ENCODE data around the gene STIM1. TPM values are rescaled to one million over a fixed set of nuclear protein-coding genes. Genes with fewer than 3 reads are reported as not detected.

Gene STIM1
- total RNA-seq, 1 donor from 2014 or later: 16.3 TPM

DNA sequence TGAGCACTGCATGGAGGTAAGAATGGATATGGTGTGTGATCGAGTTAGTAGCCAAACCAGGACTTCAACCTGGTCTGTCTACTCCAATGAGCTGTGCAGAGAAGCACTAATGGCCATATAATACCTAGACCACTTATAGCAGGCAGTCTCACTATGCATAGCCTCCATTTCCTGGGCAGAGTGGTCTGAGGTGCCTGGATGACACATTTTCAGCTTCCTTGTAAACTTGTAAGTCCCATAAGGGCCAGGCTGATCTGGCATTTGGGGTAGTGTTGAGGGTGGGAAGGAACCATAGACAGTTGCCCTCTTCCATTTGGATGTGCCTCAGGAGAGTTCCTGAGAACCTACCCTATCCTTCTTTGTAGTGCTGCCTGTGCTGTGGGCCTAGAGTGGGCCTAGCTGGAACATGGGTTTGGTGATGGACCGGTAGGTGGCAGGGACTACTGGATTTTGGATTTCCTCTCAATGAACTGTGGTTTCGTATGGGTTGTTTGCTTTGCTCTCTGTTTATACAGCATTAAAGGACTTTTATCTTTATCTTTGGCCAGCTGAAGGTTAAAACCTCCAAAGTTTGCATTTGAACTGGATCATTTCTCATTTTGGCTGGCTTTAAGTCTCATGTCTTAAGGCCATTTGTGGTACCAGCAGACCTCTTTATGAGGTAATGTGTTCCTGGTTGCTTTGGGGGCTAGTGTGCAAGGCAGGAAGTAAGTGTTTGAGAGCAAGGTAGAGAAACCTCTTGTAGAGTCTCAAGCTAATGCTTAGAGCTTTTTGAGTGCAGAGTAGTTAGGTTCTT lies 86.9 kb downstream of the STIM1 start:
- DNase-seq (ENCODE audit: low spot score in 2 of 2): no peak
- no peak for FAIRE-seq

DNA sequence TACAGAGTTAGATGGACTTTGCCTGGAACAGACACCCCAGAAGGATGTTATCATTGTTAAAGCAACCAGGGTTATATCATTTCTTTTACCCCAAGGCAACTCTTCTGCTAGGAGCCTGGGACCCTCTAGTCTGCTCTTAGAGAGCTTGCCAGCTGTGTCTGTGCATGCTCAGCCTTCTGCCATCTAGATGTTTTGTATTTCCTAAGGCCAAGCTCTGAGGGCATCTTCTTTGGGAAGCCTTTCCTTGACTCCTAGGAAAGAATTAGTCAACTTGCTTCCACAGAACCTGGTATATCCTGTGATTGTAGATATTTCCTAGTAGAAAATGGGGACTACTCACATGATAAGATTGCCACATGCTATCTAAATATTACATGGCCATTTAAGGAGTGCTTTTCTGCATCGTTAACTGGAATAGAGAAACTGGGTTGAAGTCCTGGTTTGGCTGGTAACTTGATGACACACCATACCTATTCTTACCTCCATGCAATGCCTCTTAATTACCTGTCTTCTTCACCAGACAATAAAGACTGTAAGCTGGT lies 87.6 kb downstream of the STIM1 start:
- DNase-seq (ENCODE audit: low spot score in 2 of 2) (no peak), FAIRE-seq (no peak)

DNA sequence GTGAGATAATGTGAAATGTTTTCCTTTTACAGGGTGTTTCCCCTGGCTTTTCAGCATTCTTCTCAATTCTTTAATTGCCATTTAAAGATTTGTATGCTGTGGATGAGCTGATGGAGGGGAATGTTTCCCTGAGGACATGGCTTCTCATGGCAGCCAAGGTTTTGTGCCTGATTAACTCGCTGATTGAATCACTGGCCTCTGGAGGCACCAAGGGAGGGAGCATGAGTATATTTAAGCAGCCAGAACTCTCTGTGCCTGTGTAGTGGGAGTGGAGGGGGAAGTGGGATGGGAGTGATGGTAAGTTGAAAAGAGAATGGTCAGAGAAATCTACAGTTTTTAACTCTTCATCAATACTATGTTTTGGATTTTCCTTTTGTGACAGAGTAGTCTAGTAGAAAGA lies 88.7 kb downstream of the STIM1 start:
- FAIRE-seq: no peak
- no peak for DNase-seq (ENCODE audit: low spot score in 2 of 2)

- DNase-seq (ENCODE audit: low spot score in 2 of 2) (no peak), FAIRE-seq (no peak)
These were observed 91.1 kb downstream of the STIM1 start for GRCh38 chr11:3946455-3947017.

DNA sequence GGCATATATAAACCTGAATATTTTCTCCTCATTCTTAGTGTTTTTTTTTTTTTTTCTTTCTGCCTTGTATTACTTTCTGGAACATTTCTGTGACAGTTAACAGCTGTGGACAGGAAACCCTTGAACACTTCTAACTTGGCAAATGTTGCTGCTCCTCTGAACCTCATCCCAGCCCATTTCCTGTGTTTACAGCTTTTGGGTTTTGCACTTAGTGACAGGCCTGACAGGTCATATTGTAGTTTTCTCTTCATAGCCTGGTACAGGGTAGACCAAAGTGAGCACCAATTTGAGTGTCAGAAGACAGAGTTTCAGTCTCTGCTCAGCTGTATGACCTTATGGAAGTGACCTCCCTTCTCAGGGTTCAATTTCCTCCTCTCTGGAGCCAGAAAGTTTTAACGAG lies 91.6 kb downstream of the STIM1 start:
- DNase-seq (ENCODE audit: low spot score in 2 of 2): no peak
- no peak for FAIRE-seq

DNA sequence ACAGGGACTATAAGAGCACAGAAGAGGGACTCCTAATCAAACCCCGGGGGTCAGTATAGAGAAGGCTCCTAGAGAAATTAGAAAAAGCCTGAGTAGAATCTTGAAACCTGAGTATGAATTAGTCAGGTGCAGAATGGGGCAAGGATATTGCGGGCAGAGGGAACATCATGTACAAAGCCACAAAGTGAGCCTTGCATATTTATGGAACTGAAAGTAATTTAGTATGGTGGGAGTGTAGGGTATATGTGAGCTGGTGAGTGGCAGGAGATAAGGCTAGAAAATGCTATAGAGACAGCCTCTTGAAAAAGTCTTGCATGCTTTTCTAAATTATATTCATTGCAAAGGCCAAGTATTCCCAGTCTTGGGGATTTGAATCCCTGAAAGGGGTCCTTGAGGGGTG lies 93.7 kb downstream of the STIM1 start:
- FAIRE-seq (no peak), DNase-seq (ENCODE audit: low spot score in 2 of 2) (no peak)

- DNase-seq (ENCODE audit: low spot score in 2 of 2): no peak
- no peak for FAIRE-seq
These were observed 95.7 kb downstream of the STIM1 start for GRCh38 chr11:3950996-3951660.

DNA sequence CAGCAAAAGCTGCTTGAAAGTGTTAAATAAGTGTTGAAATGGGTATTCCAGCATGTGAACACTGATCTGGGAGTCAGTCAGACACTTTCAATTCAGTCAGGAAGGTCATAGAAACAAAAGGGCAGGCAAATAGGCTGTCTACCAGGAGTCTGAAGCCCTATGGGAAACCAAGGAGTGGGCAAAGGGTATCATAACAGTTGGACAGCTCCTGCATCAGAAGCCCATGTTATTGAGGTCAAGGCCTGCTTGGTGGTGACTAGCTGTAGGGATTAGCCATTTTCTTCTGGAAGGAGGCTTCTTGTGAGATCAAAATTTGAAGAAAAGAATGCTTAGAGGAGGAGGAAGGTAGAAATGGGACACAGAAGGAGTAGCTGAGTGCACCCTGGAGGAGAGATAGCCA lies 97.3 kb downstream of the STIM1 start:
- no peak for FAIRE-seq

GRCh38 chr11:3953327-3953726 lies 97.9 kb downstream of the STIM1 start:
- FAIRE-seq (no peak), DNase-seq (ENCODE audit: low spot score in 2 of 2) (no peak)

More for the DNA sequence above, 97.3 kb downstream of the STIM1 start:
- no peak for DNase-seq (ENCODE audit: low spot score in 2 of 2)

DNA sequence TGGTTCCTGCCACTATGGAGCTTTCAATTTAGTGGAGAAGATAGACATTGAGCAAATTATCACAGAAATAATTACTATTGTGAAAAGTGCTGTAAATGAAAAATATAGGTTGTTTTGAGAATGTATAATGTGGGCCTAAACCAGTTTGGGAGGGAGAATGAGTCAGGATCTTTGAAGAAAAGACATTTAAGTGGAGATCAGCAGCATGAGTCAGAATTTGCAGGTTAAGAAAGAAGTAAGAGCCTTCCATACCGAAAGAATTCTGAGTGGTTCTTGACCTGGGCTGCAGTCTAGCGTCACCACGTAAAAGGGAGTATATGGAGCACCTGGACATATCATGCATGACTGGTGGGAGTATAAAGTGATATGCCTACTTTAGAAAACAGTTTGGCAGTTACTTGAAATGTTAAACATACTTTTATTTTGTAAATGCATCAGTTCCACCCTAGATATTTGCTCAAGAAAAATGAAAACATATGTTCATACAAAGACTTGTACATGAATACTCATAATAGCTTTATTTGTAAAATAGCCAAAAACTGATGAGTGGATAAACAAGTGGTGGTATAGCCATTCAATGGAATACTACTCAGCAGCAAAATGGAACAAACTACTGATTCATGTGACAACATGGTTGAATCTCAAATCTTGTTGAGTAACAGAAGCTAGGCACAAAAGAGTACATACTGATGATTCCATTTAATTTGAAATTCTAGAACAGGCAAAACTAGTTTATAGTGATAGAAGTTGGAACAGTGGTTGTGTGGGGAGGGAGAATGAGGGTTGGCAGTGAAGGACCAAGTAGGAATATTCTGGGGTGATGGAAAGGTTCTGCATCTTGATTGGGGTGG lies 99.2 kb downstream of the STIM1 start:
- DNase-seq (ENCODE audit: low spot score in 2 of 2): no peak
- FAIRE-seq: no peak

DNA sequence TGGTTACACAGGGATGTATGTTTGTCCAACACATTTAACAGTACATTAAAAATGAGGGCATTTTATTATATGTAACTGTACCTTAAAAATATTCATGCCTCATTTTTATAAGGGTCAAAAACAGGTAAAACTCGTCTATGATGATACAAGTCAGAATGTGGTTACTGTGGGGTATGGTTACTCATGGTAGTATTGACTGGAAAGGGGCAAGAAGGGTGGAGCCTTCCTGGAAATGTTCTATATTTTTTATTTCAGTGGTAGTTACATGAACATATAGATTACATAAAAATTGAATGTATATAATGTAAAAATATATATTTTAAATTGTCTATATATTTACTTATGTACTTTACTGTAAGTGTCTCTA lies 99.8 kb downstream of the STIM1 start:
- DNase-seq (ENCODE audit: low spot score in 2 of 2) (no peak), FAIRE-seq (no peak)

GRCh38 chr11:3956038-3956437 lies 100.6 kb downstream of the STIM1 start:
- DNase-seq (ENCODE audit: low spot score in 2 of 2) (no peak), FAIRE-seq (no peak)

GRCh38 chr11:3956748-3957147 lies 101.3 kb downstream of the STIM1 start:
- DNase-seq (ENCODE audit: low spot score in 2 of 2): no peak
- no peak for FAIRE-seq

GRCh38 chr11:3957437-3957836 lies 102.0 kb downstream of the STIM1 start:
- no peak for FAIRE-seq

GRCh38 chr11:3958281-3958680 lies 102.8 kb downstream of the STIM1 start:
- DNase-seq (ENCODE audit: low spot score in 2 of 2) (no peak), FAIRE-seq (no peak)

More at GRCh38 chr11:3957437-3957836, 102.0 kb downstream of the STIM1 start:
- no peak for DNase-seq (ENCODE audit: low spot score in 2 of 2)

DNA sequence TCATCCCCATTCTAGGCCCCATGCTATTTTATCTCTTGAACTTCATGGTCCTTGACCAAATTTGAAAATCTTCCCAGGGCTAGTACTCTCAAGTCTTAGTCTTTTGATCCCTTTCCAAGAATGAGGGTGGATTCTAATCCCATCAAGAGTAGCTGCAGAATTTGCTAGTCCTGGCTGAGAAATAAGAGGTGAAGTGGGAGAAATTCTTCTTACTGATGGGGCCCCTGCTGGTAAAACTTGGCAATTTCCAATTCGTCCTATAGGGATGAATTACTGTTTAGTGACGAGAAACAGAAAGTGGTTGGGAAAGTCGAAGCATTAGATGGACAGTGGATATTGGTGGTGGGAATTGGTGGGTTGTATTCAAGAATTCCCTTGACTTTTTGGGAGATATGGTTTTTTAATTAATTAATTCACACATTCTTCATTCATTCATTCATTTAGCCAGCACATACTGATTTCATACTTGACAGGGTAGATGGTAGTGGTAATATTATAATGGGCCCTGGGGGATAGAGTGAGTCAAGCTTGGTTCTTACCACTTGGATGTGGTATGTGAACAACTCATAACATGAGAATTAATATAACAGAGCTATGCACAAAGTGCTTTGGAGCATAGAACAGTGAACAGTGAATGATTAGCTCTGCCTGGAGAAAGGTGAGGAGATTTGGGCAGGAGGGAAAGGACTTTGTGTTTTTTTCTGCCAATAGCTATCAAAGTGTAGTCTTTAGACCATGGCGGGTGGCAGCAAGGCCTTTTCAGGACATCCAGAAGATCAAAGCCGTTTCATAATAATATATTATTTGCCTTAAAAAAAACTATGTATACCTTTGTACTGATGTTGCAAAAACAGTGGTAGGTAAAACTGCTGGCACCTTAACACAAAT lies 103.8 kb downstream of the STIM1 start:
- DNase-seq (ENCODE audit: low spot score in 2 of 2) (no peak), FAIRE-seq (no peak)

DNA sequence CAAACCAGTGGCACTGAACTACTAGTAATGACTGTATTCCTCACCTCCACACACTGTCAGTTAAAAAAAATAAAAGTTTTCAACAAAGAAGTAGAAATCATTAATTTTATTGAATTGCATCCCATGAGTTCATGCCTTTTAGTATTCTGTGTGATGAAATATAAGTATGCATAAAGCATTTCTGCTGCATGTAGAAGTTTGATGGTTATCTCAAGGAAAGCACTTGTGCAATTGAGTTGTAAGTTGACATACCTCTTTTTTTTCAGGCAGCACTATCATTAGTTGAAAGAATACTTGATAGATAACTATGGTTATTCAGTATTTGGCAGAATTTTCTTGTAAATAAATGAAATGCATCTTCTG lies 104.4 kb downstream of the STIM1 start:
- FAIRE-seq (no peak), DNase-seq (ENCODE audit: low spot score in 2 of 2) (no peak)

DNA sequence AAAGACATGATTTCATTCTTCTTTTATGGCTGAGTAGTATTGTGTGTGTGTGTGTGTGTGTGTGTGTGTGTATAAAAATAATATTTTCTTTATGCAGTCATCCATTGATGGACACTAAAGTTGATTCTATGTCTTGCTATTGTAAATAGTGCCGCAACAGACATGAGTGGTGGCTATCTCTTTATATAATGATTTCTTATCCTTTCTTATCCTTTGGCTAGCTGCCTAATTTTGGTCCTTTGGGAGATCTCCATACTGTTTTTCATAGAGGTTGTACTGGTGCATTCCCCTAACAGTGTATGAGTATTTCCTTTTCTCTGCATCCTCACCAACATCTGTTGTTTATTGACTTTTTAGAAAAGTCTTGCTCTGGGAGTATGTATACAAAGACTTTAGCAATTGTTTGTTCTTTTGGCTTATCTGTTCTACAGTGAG lies 107.0 kb downstream of the STIM1 start:
- no peak for DNase-seq (ENCODE audit: low spot score in 2 of 2)
- FAIRE-seq: no peak

DNA sequence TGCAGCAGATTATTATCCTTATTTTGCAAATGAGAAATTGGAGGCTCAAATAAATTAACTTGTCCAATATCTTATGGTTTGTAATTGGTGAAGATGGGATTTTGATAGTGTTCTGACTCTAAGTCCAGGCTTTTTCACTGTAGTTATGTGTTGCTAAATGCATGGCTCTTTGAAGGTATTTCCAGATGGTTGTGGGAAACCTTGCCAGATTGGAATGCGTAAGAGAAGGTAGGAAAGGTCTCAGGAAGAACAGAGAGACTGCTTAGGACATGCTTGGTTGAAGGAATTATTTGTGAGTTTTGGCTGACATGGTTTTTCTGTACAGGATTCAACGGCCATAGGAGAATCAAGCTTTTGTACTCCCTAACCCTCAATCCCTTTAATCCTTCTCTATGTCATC lies 108.6 kb downstream of the STIM1 start:
- no peak for DNase-seq (ENCODE audit: low spot score in 2 of 2)
- no peak for FAIRE-seq

Measured in frontal cortex (tissue), 4 donors.